GM23248 (cell line): ENCODE measurements around the gene LMAN2.

Source experiments
- EZH2 ChIP-seq: fragments of 200-600 bp; sonication (generic); IDR thresholded peaks from 2 replicates; pipeline ENCODE4 v1.6.1; 2018; ENCODE audit warnings: antibody characterized with exemption, mild to moderate bottlenecking; ENCODE audit not compliant: insufficient read depth, poor library complexity, severe bottlenecking
- EZH2phosphoT487 ChIP-seq: fragments of 200-600 bp; sonication (generic); IDR thresholded peaks from 2 replicates; pipeline ENCODE4 v1.6.1; 2018; ENCODE audit warnings: antibody characterized with exemption, moderate library complexity, mild to moderate bottlenecking, low read depth; ENCODE audit not compliant: insufficient read depth

- no peak for TF ChIP-seq EZH2phosphoT487
- TF ChIP-seq EZH2, result no peak
These were observed 51.1 kb downstream of the LMAN2 start for GRCh38 chr5:177300236-177300880.
